Measurements from ENCODE around the gene REG3A. TPM values are rescaled to one million over a fixed set of nuclear protein-coding genes. Genes with fewer than 3 reads are reported as not detected.

REG3A gene
- total and polyA plus RNA-seq, 4 donors: 0.20 to 67.5 (median 6.2) TPM

GRCh38 chr2:79129260-79129659 lies 30.3 kb downstream of the REG3A start:
- intact Hi-C loops (cut with DNase I): no loop called here
- Histone ChIP-seq H3K27ac (ENCODE audit: low read depth in 1 of 2, low read length in 2 of 2) (no peak overlapping the region), H3K4me1 (ENCODE audit: control insufficient read depth in 1 of 2, insufficient read depth in 2 of 2, low read length in 2 of 2) (no peaks in the 10 kb centered on the region), H3K36me3 (ENCODE audit: control insufficient read depth in 1 of 2, insufficient read depth in 2 of 2, low read length in 1 of 2) (no peaks in the 10 kb centered on the region), H3K27me3 (ENCODE audit: control insufficient read depth in 1 of 2, insufficient read depth in 2 of 2, low read length in 1 of 2) (no peaks in the 10 kb centered on the region), H3K4me3 (ENCODE audit: low read length in 2 of 2) (no peak overlapping the region), H3K9me3 (ENCODE audit: control insufficient read depth, low read length) (peaks cover 3% of the 10 kb centered on the region)
- 52 to 58% methylated on average over 6 of the region's 6 CpGs for WGBS, 2 donors
- ATAC-seq (ENCODE audit: low FRiP score) (no peak), DNase-seq (no peak)

GRCh38 chr2:79128406-79128805 lies 31.1 kb downstream of the REG3A start:
- Histone ChIP-seq H3K27ac (ENCODE audit: low read depth in 1 of 2, low read length in 2 of 2) (no peak overlapping the region), H3K4me1 (ENCODE audit: control insufficient read depth in 1 of 2, insufficient read depth in 2 of 2, low read length in 2 of 2) (no peaks in the 10 kb centered on the region), H3K27me3 (ENCODE audit: control insufficient read depth in 1 of 2, insufficient read depth in 2 of 2, low read length in 1 of 2) (no peaks in the 10 kb centered on the region), H3K9me3 (ENCODE audit: control insufficient read depth, low read length) (peaks cover 3% of the 10 kb centered on the region), H3K36me3 (ENCODE audit: control insufficient read depth in 1 of 2, insufficient read depth in 2 of 2, low read length in 1 of 2) (no peaks in the 10 kb centered on the region), H3K4me3 (ENCODE audit: low read length in 2 of 2) (no peak overlapping the region)
- no peak for ATAC-seq (ENCODE audit: low FRiP score)
- DNase-seq: no peak
- WGBS, 2 donors: 75 to 85% methylated on average over 3 of the region's 3 CpGs
- intact Hi-C loops (cut with DNase I): no loop called here

- Histone ChIP-seq H3K36me3 (ENCODE audit: control insufficient read depth in 1 of 2, insufficient read depth in 2 of 2, low read length in 1 of 2) (no peaks in the 10 kb centered on the region), H3K27ac (ENCODE audit: low read depth in 1 of 2, low read length in 2 of 2) (no peak overlapping the region), H3K4me3 (ENCODE audit: low read length in 2 of 2) (no peak overlapping the region), H3K27me3 (ENCODE audit: control insufficient read depth in 1 of 2, insufficient read depth in 2 of 2, low read length in 1 of 2) (no peaks in the 10 kb centered on the region), H3K4me1 (ENCODE audit: control insufficient read depth in 1 of 2, insufficient read depth in 2 of 2, low read length in 2 of 2) (no peaks in the 10 kb centered on the region), H3K9me3 (ENCODE audit: control insufficient read depth, low read length) (peaks cover 3% of the 10 kb centered on the region)
- 92 to 94% methylated on average over 3 of the region's 3 CpGs for WGBS, 2 donors
- intact Hi-C loops (cut with DNase I): no loop called here
- DNase-seq (no peak), ATAC-seq (ENCODE audit: low FRiP score) (no peak)
These were observed 33.9 kb downstream of the REG3A start for GRCh38 chr2:79125721-79125985.

- intact Hi-C loops (cut with DNase I): no loop called here
- Histone ChIP-seq H3K27me3 (ENCODE audit: control insufficient read depth in 1 of 2, insufficient read depth in 2 of 2, low read length in 1 of 2) (no peaks in the 10 kb centered on the region), H3K27ac (ENCODE audit: low read depth in 1 of 2, low read length in 2 of 2) (no peak overlapping the region), H3K9me3 (ENCODE audit: control insufficient read depth, low read length) (peaks cover 2% of the 10 kb centered on the region), H3K36me3 (ENCODE audit: control insufficient read depth in 1 of 2, insufficient read depth in 2 of 2, low read length in 1 of 2) (no peaks in the 10 kb centered on the region), H3K4me1 (ENCODE audit: control insufficient read depth in 1 of 2, insufficient read depth in 2 of 2, low read length in 2 of 2) (no peaks in the 10 kb centered on the region), H3K4me3 (ENCODE audit: low read length in 2 of 2) (no peak overlapping the region)
- DNase-seq (no peak), ATAC-seq (ENCODE audit: low FRiP score) (no peak)
- 72 to 74% methylated on average over 9 of the region's 9 CpGs for WGBS, 2 donors
These were observed 34.4 kb downstream of the REG3A start for GRCh38 chr2:79124907-79125720.

GRCh38 chr2:79122676-79123075 lies 36.9 kb downstream of the REG3A start:
- Histone ChIP-seq H3K4me3 (ENCODE audit: low read length in 2 of 2) (no peak overlapping the region), H3K27ac (ENCODE audit: low read depth in 1 of 2, low read length in 2 of 2) (no peak overlapping the region), H3K36me3 (ENCODE audit: control insufficient read depth in 1 of 2, insufficient read depth in 2 of 2, low read length in 1 of 2) (no peaks in the 10 kb centered on the region), H3K4me1 (ENCODE audit: control insufficient read depth in 1 of 2, insufficient read depth in 2 of 2, low read length in 2 of 2) (no peaks in the 10 kb centered on the region), H3K9me3 (ENCODE audit: control insufficient read depth, low read length) (peaks cover 2% of the 10 kb centered on the region), H3K27me3 (ENCODE audit: control insufficient read depth in 1 of 2, insufficient read depth in 2 of 2, low read length in 1 of 2) (no peaks in the 10 kb centered on the region)
- ATAC-seq (ENCODE audit: low FRiP score) (no peak), DNase-seq (no peak)
- 83 to 90% methylated on average over 2 of the region's 2 CpGs for WGBS, 2 donors
- intact Hi-C loops (cut with DNase I): no loop called here

- DNase-seq: no peak
- WGBS, 2 donors: 68% methylated on average over 6 of the region's 6 CpGs
These were observed 39.3 kb downstream of the REG3A start, which contains the start of gene REG1A for GRCh38 chr2:79120194-79120713. Gene REG1A, plus strand, starts transcription at chr2:79120488. Its CDS starts 374 bp downstream, at chr2:79120862.

GRCh38 chr2:79116997-79117928 lies 42.3 kb downstream of the REG3A start:
- Histone ChIP-seq H3K4me3 (ENCODE audit: low read length in 2 of 2) (no peak overlapping the region), H3K27me3 (ENCODE audit: control insufficient read depth in 1 of 2, insufficient read depth in 2 of 2, low read length in 1 of 2) (no peaks in the 10 kb centered on the region), H3K9me3 (ENCODE audit: control insufficient read depth, low read length) (peaks cover 2% of the 10 kb centered on the region), H3K36me3 (ENCODE audit: control insufficient read depth in 1 of 2, insufficient read depth in 2 of 2, low read length in 1 of 2) (no peaks in the 10 kb centered on the region), H3K27ac (ENCODE audit: low read depth in 1 of 2, low read length in 2 of 2) (no peak overlapping the region), H3K4me1 (ENCODE audit: control insufficient read depth in 1 of 2, insufficient read depth in 2 of 2, low read length in 2 of 2) (no peaks in the 10 kb centered on the region)
- DNase-seq: no peak
- no peak for ATAC-seq (ENCODE audit: low FRiP score)
- intact Hi-C loops (cut with DNase I): no loop called here
- WGBS, 2 donors: 39 to 48% methylated on average over 2 of the region's 2 CpGs

More at GRCh38 chr2:79120194-79120713, 39.3 kb downstream of the REG3A start, which contains the start of gene REG1A:
- no peak within 1 kb of the TSS for H3K27ac ChIP-seq (ENCODE audit: low read depth in 1 of 2, low read length in 2 of 2)
- H3K4me1 ChIP-seq (ENCODE audit: control insufficient read depth in 1 of 2, insufficient read depth in 2 of 2, low read length in 2 of 2): no peaks in the 10 kb centered on the region
- no peaks in the 10 kb centered on the region for H3K27me3 ChIP-seq (ENCODE audit: control insufficient read depth in 1 of 2, insufficient read depth in 2 of 2, low read length in 1 of 2)
- H3K9me3 ChIP-seq (ENCODE audit: control insufficient read depth, low read length): peaks cover 2% of the 10 kb centered on the region
- intact Hi-C loops (cut with DNase I): no loop called here
- H3K36me3 ChIP-seq (ENCODE audit: control insufficient read depth in 1 of 2, insufficient read depth in 2 of 2, low read length in 1 of 2): no peaks in the 10 kb centered on the region
- ATAC-seq (ENCODE audit: low FRiP score): no peak
- H3K4me3 ChIP-seq (ENCODE audit: low read length in 2 of 2): no peak within 1 kb of the TSS

- no peak for DNase-seq
- H3K27ac ChIP-seq (ENCODE audit: low read depth in 1 of 2, low read length in 2 of 2): no peak overlapping the region
- intact Hi-C loops (cut with DNase I): no loop called here
- no peak for ATAC-seq (ENCODE audit: low FRiP score)
- no peaks in the 10 kb centered on the region for H3K27me3 ChIP-seq (ENCODE audit: control insufficient read depth in 1 of 2, insufficient read depth in 2 of 2, low read length in 1 of 2)
- no peaks in the 10 kb centered on the region for H3K36me3 ChIP-seq (ENCODE audit: control insufficient read depth in 1 of 2, insufficient read depth in 2 of 2, low read length in 1 of 2)
- H3K4me1 ChIP-seq (ENCODE audit: control insufficient read depth in 1 of 2, insufficient read depth in 2 of 2, low read length in 2 of 2): no peaks in the 10 kb centered on the region
- no peaks in the 10 kb centered on the region for H3K9me3 ChIP-seq (ENCODE audit: control insufficient read depth, low read length)
- H3K4me3 ChIP-seq (ENCODE audit: low read length in 2 of 2): no peak overlapping the region
- 62 to 69% methylated on average over 3 of the region's 3 CpGs for WGBS, 2 donors
These were observed 44.6 kb downstream of the REG3A start for GRCh38 chr2:79114797-79115494.

All from aorta (tissue), 5 donors.